Measurements from ENCODE around the gene POLR2E. TPM values are rescaled to one million over a fixed set of nuclear protein-coding genes. Genes with fewer than 3 reads are reported as not detected.

The POLR2E gene
- total and polyA plus RNA-seq, 2 of the 8 experiments (the other 6 are each of a cell fraction or from before 2014, with no cell fraction given): 281 to 381 TPM

- no peak for TF ChIP-seq CTBP2 (IDR thresholded peaks at IDR 0.05; ENCODE audit: borderline replicate concordance, insufficient read depth, insufficient read length, low read length)
- no peak for TF ChIP-seq TEAD4 (IDR thresholded peaks at IDR 0.05; ENCODE audit: low read depth, low read length)
- no peak for TF ChIP-seq SUZ12 (IDR thresholded peaks at IDR 0.05; ENCODE audit: low read length)
- no peak for TF ChIP-seq NANOG (IDR thresholded peaks at IDR 0.05; ENCODE audit: insufficient read depth, low read depth, low read length, poor library complexity, severe bottlenecking)
- TF ChIP-seq EP300 (IDR thresholded peaks at IDR 0.05; ENCODE audit: borderline replicate concordance in 1 of 2, low read depth in 2 of 2, low read length in 2 of 2): no peak
These were observed 1.8 kb downstream of the POLR2E start (continued) for GRCh38 chr19:1093330-1093729.
